GM19463 (cell line): Measurements from ENCODE around the gene PITX2.
A peak's percentile ranks its signal among the peaks of the same experiment; 100 is the strongest.

ENCODE experiments used
- ATAC-seq: cut with Tn5 transposase; IDR thresholded peaks from one replicate; pipeline ENCODE4 v1.9.1; 2021; ENCODE audit warnings: mild to moderate bottlenecking, moderate library complexity; ENCODE audit not compliant: unreplicated experiment

PITX2 gene

GRCh38 chr4:110622841-110623717 lies at the start of gene PITX2:
Gene PITX2 (minus strand): TSS chr4:110623077. CDS start chr4:110622460, 617 bp downstream.
- peak; percentile 90 for ATAC-seq

- ATAC-seq: no peak
Measured at GRCh38 chr4:110671679-110672078, 48.8 kb upstream of the PITX2 start.

GRCh38 chr4:110669663-110670062 lies 46.8 kb upstream of the PITX2 start:
- ATAC-seq: no peak

GRCh38 chr4:110668463-110669235 lies 45.8 kb upstream of the PITX2 start:
- no peak for ATAC-seq

- ATAC-seq: no peak
Measured at GRCh38 chr4:110667670-110668069, 44.8 kb upstream of the PITX2 start.

- ATAC-seq: no peak
Measured at GRCh38 chr4:110666030-110666429, 43.2 kb upstream of the PITX2 start.

GRCh38 chr4:110663738-110664444 lies 41.0 kb upstream of the PITX2 start:
- ATAC-seq: no peak

- ATAC-seq: no peak
Measured at GRCh38 chr4:110663206-110663605, 40.3 kb upstream of the PITX2 start.

GRCh38 chr4:110660755-110661154 lies 37.9 kb upstream of the PITX2 start:
- ATAC-seq: no peak

GRCh38 chr4:110654254-110654635 lies 31.4 kb upstream of the PITX2 start:
- no peak for ATAC-seq

GRCh38 chr4:110653321-110654253 lies 30.7 kb upstream of the PITX2 start:
- no peak for ATAC-seq

- no peak for ATAC-seq
Measured at GRCh38 chr4:110644008-110644407, 21.1 kb upstream of the PITX2 start.

- no peak for ATAC-seq
Measured at GRCh38 chr4:110643096-110643495, 20.2 kb upstream of the PITX2 start.

- ATAC-seq: no peak
Measured at GRCh38 chr4:110641218-110641617, 18.3 kb upstream of the PITX2 start.

GRCh38 chr4:110640576-110640975 lies 17.7 kb upstream of the PITX2 start:
- ATAC-seq: no peak

- ATAC-seq: no peak
Measured at GRCh38 chr4:110639207-110640090, 16.6 kb upstream of the PITX2 start.

GRCh38 chr4:110638089-110638746 lies 15.3 kb upstream of the PITX2 start:
- ATAC-seq: no peak

GRCh38 chr4:110637408-110638088 lies 14.7 kb upstream of the PITX2 start:
- ATAC-seq: no peak
